Lung (tissue), 12 donors: ENCODE measurements around the gene RAB7B. TPM values are rescaled to one million over a fixed set of nuclear protein-coding genes. Genes with fewer than 3 reads are reported as not detected.

Experiments used
- ATAC-seq: fragments of 200-7000 bp; cut with Tn5 transposase; one replicate; pipeline ENCODE4 v1.9.1; 2020; ENCODE audit warnings: moderate number of reproducible peaks; ENCODE audit not compliant: insufficient read depth, low FRiP score
- DNase-seq, 3 donors: peaks; one replicate each; pipeline ENCODE4 v3.0.0-alpha.2; 2013 to 2017
- H3K27ac ChIP-seq, 2 donors: one replicate each; pipeline ENCODE4 v1.5.1; 2013; ENCODE audit warnings: mild to moderate bottlenecking in 2 of 2, moderate library complexity in 2 of 2, control low read depth in 1 of 2, inconsistent platforms in 1 of 2, low read depth in 1 of 2, low read length in 1 of 2
- H3K27me3 ChIP-seq, 3 donors: one replicate each; pipeline ENCODE4 v1.5.1; 2013; ENCODE audit warnings: low read length in 2 of 3; ENCODE audit not compliant: control insufficient read depth in 3 of 3, insufficient read depth in 3 of 3
- H3K36me3 ChIP-seq, 4 donors: one replicate each; pipeline ENCODE4 v1.5.1; 2013; ENCODE audit warnings: low read length in 4 of 4, mild to moderate bottlenecking in 1 of 4, moderate library complexity in 1 of 4; ENCODE audit not compliant: control insufficient read depth in 4 of 4, insufficient read depth in 4 of 4
- H3K4me1 ChIP-seq, 5 donors: one replicate each; pipeline ENCODE4 v1.5.1; 2013; ENCODE audit warnings: low read length in 5 of 5, mild to moderate bottlenecking in 2 of 5, moderate library complexity in 1 of 5; ENCODE audit not compliant: control insufficient read depth in 5 of 5, insufficient read depth in 5 of 5
- H3K4me3 ChIP-seq: one replicate; pipeline ENCODE4 v1.5.1; 2013; ENCODE audit warnings: mild to moderate bottlenecking, control low read depth, moderate library complexity
- H3K9ac ChIP-seq, 2 donors: one replicate each; pipeline ENCODE4 v1.5.1; 2013; ENCODE audit warnings: low read length in 2 of 2, control low read depth in 1 of 2; ENCODE audit not compliant: insufficient read depth in 1 of 2
- H3K9me3 ChIP-seq, 4 donors: one replicate each; pipeline ENCODE4 v1.5.1; 2013; ENCODE audit warnings: low read length in 3 of 4, mild to moderate bottlenecking in 1 of 4, moderate library complexity in 1 of 4; ENCODE audit not compliant: control insufficient read depth in 4 of 4, insufficient read depth in 3 of 4
- CTCF ChIP-seq: IDR thresholded peaks from 2 replicates; pipeline ENCODE4 v1.5.1; 2012; ENCODE audit warnings: mild to moderate bottlenecking; ENCODE audit errors: control extremely low read depth, extremely low read depth
- WGBS, 2 donors: extraction: QIAGEN DNeasy Blood & Tissue Kit; methylation state at CpG; one replicate each; pipeline ENCODE4 v1.1.7; 2013; 5-methylcytosine and 5-hydroxymethylcytosine counted together
- polyA plus RNA-seq, 2 donors: library from polyadenylated mRNA; stranded (reverse); fragments of 200-250 nt; gene quantifications; one replicate each; pipeline ENCODE4 v1.2.1, GENCODE V29; 2013
- total RNA-seq, 2 donors: library from RNA; depleted of rRNA in 1 of 2; stranded (reverse); fragments of >200 nt in 1 of 2; gene quantifications; one replicate each; pipeline ENCODE4 v1.2.1, GENCODE V29; 2014 to 2021
- donor health status: control.
- donor health status: control.
- donor health status: Bipolar disorder and iron deficiency.
- donor health status: healthy.
- donor health status: DM: yes; HTN: yes; CAD: no.

The RAB7B gene
- total and polyA plus RNA-seq, 4 donors: 3.4 to 16.2 (median 4.4) TPM

- no peak for TF ChIP-seq CTCF
- Histone ChIP-seq H3K36me3 (no peaks in the 10 kb centered on the region), H3K9me3 (no peaks in the 10 kb centered on the region), H3K9ac (no peak overlapping the region), H3K27me3 (no peaks in the 10 kb centered on the region), H3K27ac (no peak overlapping the region), H3K4me1 (peaks cover 0 to 5% (median 0%) of the 10 kb centered on the region in 5 donors), H3K4me3 (no peak overlapping the region)
- ATAC-seq (no peak), DNase-seq (no peak)
- 79 to 82% methylated on average over 4 of the region's 4 CpGs for WGBS, 2 donors
These were observed 58.7 kb downstream of the RAB7B start for GRCh38 chr1:205944525-205944924.

GRCh38 chr1:205943245-205943644, 60.0 kb downstream of the RAB7B start, which contains the start of gene SLC26A9:
SLC26A9 (minus strand) TSS chr1:205943456; CDS start chr1:205935820, 7,636 bp downstream.
- no peaks in the 10 kb centered on the region for H3K9me3 ChIP-seq
- ATAC-seq: peak; percentile 19
- H3K27me3 ChIP-seq: no peaks in the 10 kb centered on the region
- no peak for DNase-seq
- H3K36me3 ChIP-seq: no peaks in the 10 kb centered on the region
- 41 to 50% methylated on average over 7 of the region's 7 CpGs for WGBS, 2 donors
- peak within 1 kb of the TSS in 1 of 2 donors; percentile 43 for H3K27ac ChIP-seq
- H3K4me1 ChIP-seq: peaks cover 0 to 10% (median 0%) of the 10 kb centered on the region in 5 donors
- peak within 1 kb of the TSS; percentile 20 for H3K4me3 ChIP-seq
- TF ChIP-seq CTCF: no peak
- H3K9ac ChIP-seq: no peak within 1 kb of the TSS

GRCh38 chr1:205942631-205943159, 60.5 kb downstream of the RAB7B start:
- Histone ChIP-seq H3K9me3 (no peaks in the 10 kb centered on the region), H3K36me3 (no peaks in the 10 kb centered on the region), H3K4me3 (peak overlapping the region; percentile 20), H3K27me3 (no peaks in the 10 kb centered on the region), H3K27ac (peak overlapping the region in 1 of 2 donors; percentile 43), H3K9ac (no peak overlapping the region), H3K4me1 (peaks cover 0 to 10% (median 0%) of the 10 kb centered on the region in 5 donors)
- ATAC-seq: no peak
- DNase-seq: no peak
- TF ChIP-seq CTCF: no peak
- 71 to 80% methylated on average over 12 of the region's 12 CpGs for WGBS, 2 donors

- no peaks in the 10 kb centered on the region for H3K27me3 ChIP-seq
- H3K27ac ChIP-seq: peak overlapping the region in 1 of 2 donors; percentile 35
- DNase-seq (no peak), ATAC-seq (no peak)
- no peak for TF ChIP-seq CTCF
- H3K9ac ChIP-seq: no peak overlapping the region
- no peaks in the 10 kb centered on the region for H3K9me3 ChIP-seq
- peaks cover 0 to 10% (median 0%) of the 10 kb centered on the region in 5 donors for H3K4me1 ChIP-seq
- 68 to 89% methylated on average over 5 of the region's 5 CpGs for WGBS, 2 donors
- no peak overlapping the region for H3K4me3 ChIP-seq
- H3K36me3 ChIP-seq: no peaks in the 10 kb centered on the region
These were observed 62.5 kb downstream of the RAB7B start for GRCh38 chr1:205940710-205941109.
